HAP-1 (cell line): ENCODE measurements around the gene PARD6G.
"Not testable (repeated sequence)": the region's sequence is repeated elsewhere in the genome, so short reads cannot be mapped to it uniquely, and the experiment has no call there.

ENCODE experiments used
- DNase-seq, 2 experiments: peaks; one replicate each; pipeline ENCODE4 v3.0.0-alpha.2; 2016 to 2020; ENCODE audit warnings: low spot score in 2 of 2
- H3K27me3 ChIP-seq: fragments of 250-450 bp; sonication (Bioruptor Pico); 2 replicates; pipeline ENCODE4 v1.5.1; 2020; ENCODE audit warnings: low read depth, mild to moderate bottlenecking, moderate library complexity
- H3K36me3 ChIP-seq: fragments of 250-450 bp; sonication (Bioruptor Pico); replicated peaks from 2 replicates; pipeline ENCODE4 v1.5.1; 2020; ENCODE audit warnings: mild to moderate bottlenecking
- H3K4me1 ChIP-seq: fragments of 250-450 bp; sonication (Bioruptor Pico); 2 replicates; pipeline ENCODE4 v1.5.1; 2020; ENCODE audit warnings: mild to moderate bottlenecking
- H3K4me3 ChIP-seq: fragments of 250-450 bp; sonication (Bioruptor Pico); 2 replicates; pipeline ENCODE4 v1.5.1; 2020; ENCODE audit warnings: mild to moderate bottlenecking, moderate library complexity
- H3K9me3 ChIP-seq: fragments of 250-450 bp; sonication (Bioruptor Pico); 2 replicates; pipeline ENCODE4 v1.5.1; 2020; ENCODE audit warnings: mild to moderate bottlenecking, moderate library complexity
- in situ Hi-C: fragments of 300-500 bp; cut with MboI; formaldehyde crosslinking; loops from 3 replicates; pipeline ENCODE4 v1.14.3; 2020; ENCODE audit warnings: low sequenced_read_pairs, inconsistent platforms, mixed read lengths

The PARD6G gene

GRCh38 chr18:80247393-80247841 is at the start of gene PARD6G:
Gene PARD6G, minus strand, starts transcription at chr18:80247514. Its CDS starts 166 bp downstream, at chr18:80247348.
- peak; percentile 37 to 90 for DNase-seq
- no peaks in the 10 kb centered on the region for H3K9me3 ChIP-seq
- no peaks in the 10 kb centered on the region for H3K36me3 ChIP-seq
- no peaks in the 10 kb centered on the region for H3K4me1 ChIP-seq
- H3K27me3 ChIP-seq = no peaks in the 10 kb centered on the region
- in situ Hi-C loops = no loop called here
- peak within 1 kb of the TSS; percentile 73 for H3K4me3 ChIP-seq

- H3K36me3 ChIP-seq, H3K9me3 ChIP-seq, H3K4me3 ChIP-seq, H3K4me1 ChIP-seq, H3K27me3 ChIP-seq, in situ Hi-C loops: not testable (repeated sequence)
- peak in 1 of 2 experiments; percentile 54 for DNase-seq
These were observed 15.1 kb upstream of the PARD6G start for GRCh38 chr18:80262241-80263033.

- in situ Hi-C loops = no loop called here
- DNase-seq = no peak
- Histone ChIP-seq H3K36me3 (no peaks in the 10 kb centered on the region), H3K9me3 (no peaks in the 10 kb centered on the region), H3K4me3 (no peak overlapping the region), H3K27me3 (no peaks in the 10 kb centered on the region), H3K4me1 (no peaks in the 10 kb centered on the region)
These were observed 12.3 kb upstream of the PARD6G start for GRCh38 chr18:80259610-80260009.

GRCh38 chr18:80258640-80259039 is 11.3 kb upstream of the PARD6G start:
- no peaks in the 10 kb centered on the region for H3K36me3 ChIP-seq
- in situ Hi-C loops = no loop called here
- DNase-seq = no peak
- no peaks in the 10 kb centered on the region for H3K9me3 ChIP-seq
- no peaks in the 10 kb centered on the region for H3K4me1 ChIP-seq
- H3K4me3 ChIP-seq = no peak overlapping the region
- no peaks in the 10 kb centered on the region for H3K27me3 ChIP-seq

GRCh38 chr18:80257579-80258543 is 10.5 kb upstream of the PARD6G start:
- in situ Hi-C loops, H3K9me3 ChIP-seq, H3K27me3 ChIP-seq, H3K4me1 ChIP-seq, H3K4me3 ChIP-seq, H3K36me3 ChIP-seq: not testable (repeated sequence)
- DNase-seq = peak; percentile 47 to 85

DNA sequence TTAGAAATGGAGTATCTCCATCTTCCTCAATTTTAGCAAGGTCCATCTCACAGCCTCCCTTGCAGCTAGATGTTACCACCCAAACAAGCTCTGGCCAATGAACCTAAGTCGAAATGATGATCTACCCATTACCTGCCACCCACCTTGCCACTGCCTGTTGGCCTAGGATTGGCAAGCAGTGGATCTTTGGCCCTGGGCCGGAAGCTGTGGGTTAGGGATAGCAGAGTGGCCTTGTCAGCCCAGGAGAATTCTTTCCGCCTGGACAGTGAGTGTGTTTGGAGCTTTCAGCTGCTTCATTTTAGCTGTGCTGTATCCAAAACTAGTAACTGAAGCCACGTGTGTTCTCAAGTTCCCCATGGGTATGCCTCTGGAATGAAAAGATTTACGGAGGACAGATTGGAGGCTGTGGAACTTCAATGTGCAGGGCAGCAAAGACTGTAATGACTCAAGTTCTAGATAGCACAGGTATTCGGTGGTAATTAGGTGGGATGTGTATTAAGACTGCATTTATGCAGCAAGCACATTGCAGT is 7.7 kb upstream of the PARD6G start:
- in situ Hi-C loops = no loop called here
- H3K4me3 ChIP-seq = no peak overlapping the region
- no peaks in the 10 kb centered on the region for H3K4me1 ChIP-seq
- DNase-seq = no peak
- no peaks in the 10 kb centered on the region for H3K36me3 ChIP-seq
- no peaks in the 10 kb centered on the region for H3K27me3 ChIP-seq
- H3K9me3 ChIP-seq = no peaks in the 10 kb centered on the region

- no peaks in the 10 kb centered on the region for H3K9me3 ChIP-seq
- in situ Hi-C loops = no loop called here
- H3K4me1 ChIP-seq = no peaks in the 10 kb centered on the region
- no peak overlapping the region for H3K4me3 ChIP-seq
- peak in 1 of 2 experiments; percentile 23 for DNase-seq
- H3K36me3 ChIP-seq = no peaks in the 10 kb centered on the region
- no peaks in the 10 kb centered on the region for H3K27me3 ChIP-seq
These were observed 6.7 kb upstream of the PARD6G start for GRCh38 chr18:80253871-80254492.

DNA sequence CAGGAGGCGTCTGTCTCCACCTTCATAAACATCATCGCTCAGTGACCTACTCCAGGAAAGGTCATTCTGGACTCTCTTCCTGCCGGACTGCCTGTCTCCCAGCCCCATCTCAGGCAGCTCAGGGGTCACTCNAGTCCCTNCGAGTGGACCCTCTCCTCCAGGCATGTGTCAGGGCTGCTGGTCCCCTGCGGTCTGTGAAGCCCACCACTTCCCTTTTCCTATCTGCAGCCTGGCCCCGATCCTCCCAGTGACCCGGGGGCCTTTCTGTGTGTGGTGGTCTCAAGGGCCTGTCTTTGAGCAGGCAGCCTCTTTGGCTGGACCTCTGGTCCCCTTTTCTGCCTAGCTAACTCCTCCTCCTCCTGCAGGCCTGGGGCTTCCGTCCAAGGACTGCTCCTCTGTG is 5.9 kb upstream of the PARD6G start:
- Histone ChIP-seq H3K27me3 (no peaks in the 10 kb centered on the region), H3K4me1 (no peaks in the 10 kb centered on the region), H3K4me3 (no peak overlapping the region), H3K9me3 (no peaks in the 10 kb centered on the region), H3K36me3 (no peaks in the 10 kb centered on the region)
- DNase-seq = no peak
- in situ Hi-C loops = no loop called here

DNA sequence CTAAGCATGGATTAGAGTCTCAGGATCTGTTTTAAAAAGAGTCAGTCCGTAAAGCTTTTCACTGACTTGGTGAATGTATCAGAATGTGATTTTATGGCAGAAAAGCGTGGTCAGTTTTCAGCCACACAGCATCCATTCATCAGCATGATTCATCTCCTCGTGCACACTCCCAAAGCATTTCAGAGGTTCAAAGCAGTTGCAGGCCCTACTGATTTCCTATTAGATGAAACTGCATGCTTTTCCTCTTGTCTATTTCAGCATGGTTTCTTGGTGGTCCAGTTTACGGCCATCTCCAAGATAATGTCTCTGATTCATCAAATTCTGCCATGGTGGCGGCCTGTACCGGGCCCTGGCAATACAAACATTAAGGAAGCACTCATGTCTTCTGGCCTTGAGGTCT is 4.8 kb upstream of the PARD6G start:
- in situ Hi-C loops = no loop called here
- no peaks in the 10 kb centered on the region for H3K27me3 ChIP-seq
- H3K4me1 ChIP-seq = no peaks in the 10 kb centered on the region
- H3K9me3 ChIP-seq = no peaks in the 10 kb centered on the region
- DNase-seq = no peak
- no peaks in the 10 kb centered on the region for H3K36me3 ChIP-seq
- no peak overlapping the region for H3K4me3 ChIP-seq

- in situ Hi-C loops = no loop called here
- no peaks in the 10 kb centered on the region for H3K27me3 ChIP-seq
- no peaks in the 10 kb centered on the region for H3K4me1 ChIP-seq
- no peaks in the 10 kb centered on the region for H3K36me3 ChIP-seq
- no peaks in the 10 kb centered on the region for H3K9me3 ChIP-seq
- H3K4me3 ChIP-seq = no peak overlapping the region
- no peak for DNase-seq
These were observed 4.4 kb upstream of the PARD6G start for GRCh38 chr18:80251700-80252099.

- no peaks in the 10 kb centered on the region for H3K27me3 ChIP-seq
- H3K36me3 ChIP-seq = no peaks in the 10 kb centered on the region
- no peaks in the 10 kb centered on the region for H3K4me1 ChIP-seq
- DNase-seq = no peak
- H3K4me3 ChIP-seq = no peak overlapping the region
- in situ Hi-C loops = no loop called here
- H3K9me3 ChIP-seq = no peaks in the 10 kb centered on the region
These were observed 3.5 kb upstream of the PARD6G start for GRCh38 chr18:80250740-80251364.

- Histone ChIP-seq H3K4me3 (no peak overlapping the region), H3K27me3 (no peaks in the 10 kb centered on the region), H3K36me3 (no peaks in the 10 kb centered on the region), H3K4me1 (no peaks in the 10 kb centered on the region), H3K9me3 (no peaks in the 10 kb centered on the region)
- in situ Hi-C loops = no loop called here
- no peak for DNase-seq
These were observed 2.1 kb upstream of the PARD6G start for GRCh38 chr18:80249217-80250093.
